ENCODE measurements around the gene NIM1K.

- TF ChIP-seq CTCF (IDR thresholded peaks at IDR 0.05) (no peak), EZH2 (IDR thresholded peaks at IDR 0.05; ENCODE audit: borderline replicate concordance, insufficient read depth, low read depth, low read length, poor library complexity, severe bottlenecking) (no peak)
Observed at GRCh38 chr5:43148417-43148816, 43.6 kb upstream of the NIM1K start.
